H9 (cell line): ENCODE results near the gene TARS2. TPM values are rescaled to one million over a fixed set of nuclear protein-coding genes. Genes with fewer than 3 reads are reported as not detected.

ENCODE experiments used
- DNase-seq: peaks from one replicate; pipeline ENCODE4 v3.0.0-alpha.2; 2017
- H2AFZ ChIP-seq: one replicate; pipeline ENCODE4 v1.6.1; 2013; ENCODE audit warnings: mild to moderate bottlenecking, low read length, control low read depth, moderate library complexity
- H2AK5ac ChIP-seq: 2 replicates; pipeline ENCODE4 v1.6.1; 2013; ENCODE audit warnings: low read length, control low read depth, mixed read lengths; ENCODE audit not compliant: insufficient read length
- H2BK120ac ChIP-seq: one replicate; pipeline ENCODE4 v1.6.1; 2013; ENCODE audit warnings: low read depth, mild to moderate bottlenecking, low read length, control low read depth, inconsistent platforms; ENCODE audit not compliant: poor library complexity, severe bottlenecking
- H2BK12ac ChIP-seq: 2 replicates; pipeline ENCODE4 v1.6.1; 2013; ENCODE audit warnings: low read length, control low read depth, mixed read lengths, low read depth; ENCODE audit not compliant: insufficient read length
- H2BK15ac ChIP-seq: 2 replicates; pipeline ENCODE4 v1.6.1; 2013; ENCODE audit warnings: low read depth, low read length, control low read depth
- H2BK20ac ChIP-seq: one replicate; pipeline ENCODE4 v1.6.1; 2013; ENCODE audit warnings: low read depth, mild to moderate bottlenecking, low read length, control low read depth, inconsistent platforms; ENCODE audit not compliant: poor library complexity, severe bottlenecking
- H2BK5ac ChIP-seq: 2 replicates; pipeline ENCODE4 v1.6.1; 2013; ENCODE audit warnings: low read length, control low read depth, mixed read lengths; ENCODE audit not compliant: insufficient read length
- H3K14ac ChIP-seq: 2 replicates; pipeline ENCODE4 v1.6.1; 2013; ENCODE audit warnings: low read length, control low read depth; ENCODE audit not compliant: insufficient read depth
- H3K18ac ChIP-seq: 2 replicates; pipeline ENCODE4 v1.6.1; 2013; ENCODE audit warnings: low read depth, mild to moderate bottlenecking, mixed read lengths, low read length, control low read depth; ENCODE audit not compliant: insufficient read length
- H3K23ac ChIP-seq: 2 replicates; pipeline ENCODE4 v1.6.1; 2013; ENCODE audit warnings: low read length, control low read depth, mixed read lengths, low read depth; ENCODE audit not compliant: insufficient read length
- H3K23me2 ChIP-seq: 2 replicates; pipeline ENCODE4 v1.6.1; 2013; ENCODE audit warnings: low read depth, mild to moderate bottlenecking, mixed read lengths, low read length, control low read depth; ENCODE audit not compliant: insufficient read length, poor library complexity, severe bottlenecking
- H3K27ac ChIP-seq: 2 replicates; pipeline ENCODE4 v1.5.1; 2013; ENCODE audit warnings: low read length, control low read depth, mixed read lengths, low read depth; ENCODE audit not compliant: insufficient read length
- H3K27me3 ChIP-seq: 2 replicates; pipeline ENCODE4 v1.6.1; 2013; ENCODE audit warnings: low read length, control low read depth, inconsistent platforms; ENCODE audit not compliant: insufficient read depth
- H3K4ac ChIP-seq: 2 replicates; pipeline ENCODE4 v1.6.1; 2013; ENCODE audit warnings: low read depth, mild to moderate bottlenecking, control low read depth, inconsistent platforms, low read length, moderate library complexity
- H3K4me1 ChIP-seq: 2 replicates; pipeline ENCODE4 v1.6.1; 2013; ENCODE audit warnings: low read length, control low read depth, inconsistent platforms; ENCODE audit not compliant: insufficient read depth
- H3K4me2 ChIP-seq: 2 replicates; pipeline ENCODE4 v1.6.1; 2013; ENCODE audit warnings: low read length, control low read depth, mixed read lengths; ENCODE audit not compliant: insufficient read length, insufficient read depth
- H3K56ac ChIP-seq: 2 replicates; pipeline ENCODE4 v1.6.1; 2013; ENCODE audit warnings: low read depth, mild to moderate bottlenecking, mixed read lengths, low read length, control low read depth; ENCODE audit not compliant: insufficient read length
- H3K79me1 ChIP-seq: 2 replicates; pipeline ENCODE4 v1.6.1; 2013; ENCODE audit warnings: low read depth, mild to moderate bottlenecking, moderate library complexity, low read length, control low read depth, inconsistent platforms; ENCODE audit not compliant: insufficient read depth, poor library complexity, severe bottlenecking
- H3K79me2 ChIP-seq: 2 replicates; pipeline ENCODE4 v1.6.1; 2013; ENCODE audit warnings: low read length, control low read depth, inconsistent platforms; ENCODE audit not compliant: insufficient read depth
- H3K9ac ChIP-seq: 2 replicates; pipeline ENCODE4 v1.6.1; 2013; ENCODE audit warnings: low read length, control low read depth, mixed read lengths; ENCODE audit not compliant: insufficient read length; ENCODE audit errors: extremely low read depth
- H3K9me3 ChIP-seq: one replicate; pipeline ENCODE4 v1.6.1; 2013; ENCODE audit warnings: low read depth, low read length, inconsistent platforms; ENCODE audit not compliant: control insufficient read depth
- H3T11ph ChIP-seq: one replicate; pipeline ENCODE4 v1.6.1; 2013; ENCODE audit warnings: mild to moderate bottlenecking, low read length, control low read depth, inconsistent platforms
- H4K20me1 ChIP-seq: one replicate; pipeline ENCODE4 v1.6.1; 2013; ENCODE audit not compliant: control insufficient read depth, insufficient read length, insufficient read depth
- H4K5ac ChIP-seq: 2 replicates; pipeline ENCODE4 v1.6.1; 2013; ENCODE audit warnings: low read depth, mild to moderate bottlenecking, mixed read lengths, low read length, control low read depth; ENCODE audit not compliant: insufficient read length
- H4K8ac ChIP-seq: replicated peaks from 2 replicates; pipeline ENCODE4 v1.6.1; 2013; ENCODE audit warnings: low read length, control low read depth, mixed read lengths, low read depth; ENCODE audit not compliant: insufficient read length
- H4K91ac ChIP-seq: 2 replicates; pipeline ENCODE4 v1.6.1; 2013; ENCODE audit warnings: low read depth, mild to moderate bottlenecking, moderate library complexity, mixed read lengths, low read length, control low read depth; ENCODE audit not compliant: insufficient read length
- H3K27ac Mint-ChIP-seq, 3 experiments: 2 replicates in 2 of 3; 3 replicates in 1 of 3; pipeline ENCODE4 v1.8.0; 2020 to 2021; ENCODE audit warnings: mixed read lengths in 3 of 3, mild to moderate bottlenecking in 1 of 3, moderate library complexity in 1 of 3
- H3K27me3 Mint-ChIP-seq: 2 replicates; pipeline ENCODE4 v1.8.0; 2021; ENCODE audit warnings: low read depth, mild to moderate bottlenecking, moderate library complexity, mixed read lengths
- H3K36me3 Mint-ChIP-seq, 3 experiments: 2 replicates in 2 of 3; 3 replicates in 1 of 3; pipeline ENCODE4 v1.8.0; 2020 to 2021; ENCODE audit warnings: low read depth in 3 of 3, mixed read lengths in 3 of 3; ENCODE audit not compliant: insufficient read depth in 1 of 3
- H3K4me1 Mint-ChIP-seq, 2 experiments: 2 replicates each; pipeline ENCODE4 v1.8.0; 2020; ENCODE audit warnings: mixed read lengths in 2 of 2
- H3K4me3 Mint-ChIP-seq, 2 experiments: 2 replicates in 1 of 2; 3 replicates in 1 of 2; pipeline ENCODE4 v1.8.0; 2020 to 2021; ENCODE audit warnings: mild to moderate bottlenecking in 2 of 2, mixed read lengths in 2 of 2, moderate library complexity in 1 of 2
- H3K9me3 Mint-ChIP-seq, 2 experiments: 2 replicates in 1 of 2; 3 replicates in 1 of 2; pipeline ENCODE4 v1.8.0; 2020; ENCODE audit warnings: mild to moderate bottlenecking in 2 of 2, mixed read lengths in 2 of 2, moderate library complexity in 1 of 2
- WGBS: extraction: QIAGEN DNeasy Blood & Tissue Kit; methylation state at CpG from one replicate; pipeline ENCODE4 v1.1.7; 2013; ENCODE audit warnings: missing lambda C conversion rate, low lambda C conversion rate, mixed read lengths; ENCODE audit not compliant: insufficient read length; ENCODE audit errors: extremely low coverage; 5-methylcytosine and 5-hydroxymethylcytosine counted together
- total RNA-seq: library from RNA; stranded (reverse); gene quantifications from 2 replicates; pipeline ENCODE4 v1.2.1, GENCODE V29; 2021
- TF ChIP-seq, protein P1 (sequence below): fragments of 200-600 bp; sonication (generic); conservative IDR thresholded peaks from 3 replicates; pipeline ENCODE4 v1.8.0; 2021; ENCODE audit warnings: antibody characterized with exemption, mild to moderate bottlenecking

TARS2 gene
- total RNA-seq, 1 experiment from 2014 or later: 36.5 TPM

DNA sequence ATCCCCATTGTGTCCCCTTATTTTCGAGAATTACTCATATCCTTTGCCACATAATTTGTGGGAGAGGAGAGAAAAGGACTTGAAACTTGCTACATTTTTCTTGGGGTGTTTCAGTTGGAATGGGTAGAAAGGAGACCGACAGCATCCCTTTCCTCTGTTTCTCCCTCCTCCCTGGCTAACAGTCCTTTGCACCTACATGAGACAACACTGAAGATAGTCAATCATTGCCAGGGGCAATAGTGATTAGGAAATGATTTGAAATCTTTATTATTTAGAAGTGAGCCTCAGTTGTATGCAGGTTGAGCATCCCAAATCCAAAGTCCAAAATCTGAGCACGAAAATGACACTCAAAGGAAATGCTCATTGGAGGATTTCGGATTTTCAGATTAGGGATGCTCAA, 7.8 kb upstream of the TARS2 start:
- TF ChIP-seq, protein P1, sequence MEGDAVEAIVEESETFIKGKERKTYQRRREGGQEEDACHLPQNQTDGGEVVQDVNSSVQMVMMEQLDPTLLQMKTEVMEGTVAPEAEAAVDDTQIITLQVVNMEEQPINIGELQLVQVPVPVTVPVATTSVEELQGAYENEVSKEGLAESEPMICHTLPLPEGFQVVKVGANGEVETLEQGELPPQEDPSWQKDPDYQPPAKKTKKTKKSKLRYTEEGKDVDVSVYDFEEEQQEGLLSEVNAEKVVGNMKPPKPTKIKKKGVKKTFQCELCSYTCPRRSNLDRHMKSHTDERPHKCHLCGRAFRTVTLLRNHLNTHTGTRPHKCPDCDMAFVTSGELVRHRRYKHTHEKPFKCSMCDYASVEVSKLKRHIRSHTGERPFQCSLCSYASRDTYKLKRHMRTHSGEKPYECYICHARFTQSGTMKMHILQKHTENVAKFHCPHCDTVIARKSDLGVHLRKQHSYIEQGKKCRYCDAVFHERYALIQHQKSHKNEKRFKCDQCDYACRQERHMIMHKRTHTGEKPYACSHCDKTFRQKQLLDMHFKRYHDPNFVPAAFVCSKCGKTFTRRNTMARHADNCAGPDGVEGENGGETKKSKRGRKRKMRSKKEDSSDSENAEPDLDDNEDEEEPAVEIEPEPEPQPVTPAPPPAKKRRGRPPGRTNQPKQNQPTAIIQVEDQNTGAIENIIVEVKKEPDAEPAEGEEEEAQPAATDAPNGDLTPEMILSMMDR: no peak
- no peak overlapping the region for H3K23ac ChIP-seq
- H3K27me3 Mint-ChIP-seq: peaks cover 6% of the 10 kb centered on the region
- H3K4me1 ChIP-seq: no peaks in the 10 kb centered on the region
- H3K4me2 ChIP-seq: no peak overlapping the region
- no peak overlapping the region for H3K18ac ChIP-seq
- no peak overlapping the region for H3K9ac ChIP-seq
- H2BK20ac ChIP-seq: no peak overlapping the region
- no peaks in the 10 kb centered on the region for H3K79me2 ChIP-seq
- H3K9me3 ChIP-seq: no peaks in the 10 kb centered on the region
- no peaks in the 10 kb centered on the region for H3K4me1 Mint-ChIP-seq
- no peak overlapping the region for H3K56ac ChIP-seq
- no peak overlapping the region for H4K5ac ChIP-seq
- H4K91ac ChIP-seq: no peak overlapping the region
- H2BK5ac ChIP-seq: no peak overlapping the region
- H3K27ac ChIP-seq: no peak overlapping the region
- no peaks in the 10 kb centered on the region for H3K23me2 ChIP-seq
- H2AK5ac ChIP-seq: no peak overlapping the region
- H3K4me3 Mint-ChIP-seq: no peak overlapping the region
- H2BK12ac ChIP-seq: no peak overlapping the region
- no peaks in the 10 kb centered on the region for H3K79me1 ChIP-seq
- H2AFZ ChIP-seq: no peak overlapping the region
- H2BK15ac ChIP-seq: no peak overlapping the region
- H3T11ph ChIP-seq: no peak overlapping the region
- no peak overlapping the region for H3K4ac ChIP-seq
- no peaks in the 10 kb centered on the region for H4K20me1 ChIP-seq
- H3K27me3 ChIP-seq: no peaks in the 10 kb centered on the region
- no peaks in the 10 kb centered on the region for H3K36me3 Mint-ChIP-seq
- no peak overlapping the region for H2BK120ac ChIP-seq
- H3K27ac Mint-ChIP-seq: no peak overlapping the region
- DNase-seq: no peak
- no peaks in the 10 kb centered on the region for H3K9me3 Mint-ChIP-seq
- no peak overlapping the region for H4K8ac ChIP-seq
- H3K14ac ChIP-seq: no peak overlapping the region
- no CpG with 5 or more reads among the region's 4 CpGs for WGBS
